ENCODE results near the gene PCBP3. TPM values are rescaled to one million over a fixed set of nuclear protein-coding genes. Genes with fewer than 3 reads are reported as not detected.

PCBP3 gene
- polyA plus RNA-seq, 1 donor from 2014 or later, result 1.7 TPM

DNA sequence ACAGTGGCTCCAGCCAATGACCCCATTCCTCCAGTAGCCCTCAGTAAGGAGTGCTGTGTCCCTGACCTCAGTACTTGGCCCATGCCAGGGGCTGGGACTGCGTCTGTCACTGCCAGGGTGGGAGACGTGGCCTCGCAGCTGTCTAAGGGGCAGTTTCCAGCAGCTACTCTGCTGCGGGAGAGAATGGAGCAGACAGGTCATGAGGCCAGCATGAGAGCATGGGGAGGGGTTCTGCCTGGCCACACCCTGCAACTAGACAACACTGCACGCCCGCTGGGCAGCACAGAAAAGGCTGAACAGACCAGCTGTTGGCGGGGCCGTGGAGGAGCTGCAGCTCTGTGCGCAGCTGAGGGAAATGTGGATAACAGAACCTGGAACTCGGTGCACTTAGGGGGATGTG lies 246.4 kb downstream of the PCBP3 start:
- Histone ChIP-seq H3K36me3 (ENCODE audit: insufficient read depth, low read length) (no peaks in the 10 kb centered on the region), H3K79me2 (replicated peaks; ENCODE audit: insufficient read depth, low read length) (no peaks in the 10 kb centered on the region), H2AFZ (ENCODE audit: low read depth, low read length) (no peak overlapping the region), H3K9me2 (ENCODE audit: insufficient read depth, low read length) (no peaks in the 10 kb centered on the region), H3K4me2 (ENCODE audit: low read length) (no peak overlapping the region), H3K27ac (ENCODE audit: low read length) (no peak overlapping the region), H3F3A (ENCODE audit: insufficient read depth, low read length, poor library complexity, severe bottlenecking) (no peaks in the 10 kb centered on the region), H3K9me3 (ENCODE audit: low read length) (no peaks in the 10 kb centered on the region), H3K9ac (ENCODE audit: low read length) (no peak overlapping the region), H4K20me1 (ENCODE audit: insufficient read depth) (no peaks in the 10 kb centered on the region), H3K27me3 (ENCODE audit: insufficient read depth, low read depth, low read length) (no peaks in the 10 kb centered on the region), H3K4me3 (ENCODE audit: low read length) (no peak overlapping the region)
- no peak for TF ChIP-seq TAF1 (IDR thresholded peaks at IDR 0.05; ENCODE audit: low read depth)
- no peak for TF ChIP-seq MXI1 (conservative IDR thresholded peaks at IDR 0.05; ENCODE audit: poor library complexity, severe bottlenecking)
- no peak for TF ChIP-seq RAD21 (conservative IDR thresholded peaks at IDR 0.05)
- no peak for TF ChIP-seq EP300 (conservative IDR thresholded peaks at IDR 0.05; ENCODE audit: poor library complexity, severe bottlenecking)
- TF ChIP-seq EZH2 (IDR thresholded peaks at IDR 0.05; ENCODE audit: borderline replicate concordance, insufficient read depth, low read length, poor library complexity, severe bottlenecking), result no peak
- TF ChIP-seq, protein P1, sequence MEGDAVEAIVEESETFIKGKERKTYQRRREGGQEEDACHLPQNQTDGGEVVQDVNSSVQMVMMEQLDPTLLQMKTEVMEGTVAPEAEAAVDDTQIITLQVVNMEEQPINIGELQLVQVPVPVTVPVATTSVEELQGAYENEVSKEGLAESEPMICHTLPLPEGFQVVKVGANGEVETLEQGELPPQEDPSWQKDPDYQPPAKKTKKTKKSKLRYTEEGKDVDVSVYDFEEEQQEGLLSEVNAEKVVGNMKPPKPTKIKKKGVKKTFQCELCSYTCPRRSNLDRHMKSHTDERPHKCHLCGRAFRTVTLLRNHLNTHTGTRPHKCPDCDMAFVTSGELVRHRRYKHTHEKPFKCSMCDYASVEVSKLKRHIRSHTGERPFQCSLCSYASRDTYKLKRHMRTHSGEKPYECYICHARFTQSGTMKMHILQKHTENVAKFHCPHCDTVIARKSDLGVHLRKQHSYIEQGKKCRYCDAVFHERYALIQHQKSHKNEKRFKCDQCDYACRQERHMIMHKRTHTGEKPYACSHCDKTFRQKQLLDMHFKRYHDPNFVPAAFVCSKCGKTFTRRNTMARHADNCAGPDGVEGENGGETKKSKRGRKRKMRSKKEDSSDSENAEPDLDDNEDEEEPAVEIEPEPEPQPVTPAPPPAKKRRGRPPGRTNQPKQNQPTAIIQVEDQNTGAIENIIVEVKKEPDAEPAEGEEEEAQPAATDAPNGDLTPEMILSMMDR (IDR thresholded peaks at IDR 0.05; ENCODE audit: poor library complexity, severe bottlenecking), result no peak
- no peak for TF ChIP-seq SMC3 (conservative IDR thresholded peaks at IDR 0.05; ENCODE audit: poor library complexity)
- no peak for TF ChIP-seq POLR2AphosphoS5 (IDR thresholded peaks at IDR 0.05)

- no peaks in the 10 kb centered on the region for H3K36me3 ChIP-seq (ENCODE audit: insufficient read depth, low read length)
Observed at GRCh38 chr21:45891388-45892155, 248.0 kb downstream of the PCBP3 start.

More at GRCh38 chr21:45891388-45892155, 248.0 kb downstream of the PCBP3 start:
- Histone ChIP-seq H4K20me1 (ENCODE audit: insufficient read depth) (no peaks in the 10 kb centered on the region), H3K9me3 (ENCODE audit: low read length) (no peaks in the 10 kb centered on the region), H3K79me2 (replicated peaks; ENCODE audit: insufficient read depth, low read length) (no peaks in the 10 kb centered on the region), H3F3A (ENCODE audit: insufficient read depth, low read length, poor library complexity, severe bottlenecking) (no peaks in the 10 kb centered on the region), H3K27me3 (ENCODE audit: insufficient read depth, low read depth, low read length) (no peaks in the 10 kb centered on the region), H3K9me2 (ENCODE audit: insufficient read depth, low read length) (no peaks in the 10 kb centered on the region), H3K4me2 (ENCODE audit: low read length) (no peak overlapping the region), H3K9ac (ENCODE audit: low read length) (no peak overlapping the region), H3K4me3 (ENCODE audit: low read length) (no peak overlapping the region), H2AFZ (ENCODE audit: low read depth, low read length) (no peak overlapping the region), H3K27ac (ENCODE audit: low read length) (no peak overlapping the region)
- TF ChIP-seq SMC3 (conservative IDR thresholded peaks at IDR 0.05; ENCODE audit: poor library complexity) (no peak), EZH2 (IDR thresholded peaks at IDR 0.05; ENCODE audit: borderline replicate concordance, insufficient read depth, low read length, poor library complexity, severe bottlenecking) (no peak), RAD21 (conservative IDR thresholded peaks at IDR 0.05) (no peak), TAF1 (IDR thresholded peaks at IDR 0.05; ENCODE audit: low read depth) (no peak), POLR2AphosphoS5 (IDR thresholded peaks at IDR 0.05) (no peak), EP300 (conservative IDR thresholded peaks at IDR 0.05; ENCODE audit: poor library complexity, severe bottlenecking) (no peak), MXI1 (conservative IDR thresholded peaks at IDR 0.05; ENCODE audit: poor library complexity, severe bottlenecking) (no peak)
- TF ChIP-seq, protein P2, sequence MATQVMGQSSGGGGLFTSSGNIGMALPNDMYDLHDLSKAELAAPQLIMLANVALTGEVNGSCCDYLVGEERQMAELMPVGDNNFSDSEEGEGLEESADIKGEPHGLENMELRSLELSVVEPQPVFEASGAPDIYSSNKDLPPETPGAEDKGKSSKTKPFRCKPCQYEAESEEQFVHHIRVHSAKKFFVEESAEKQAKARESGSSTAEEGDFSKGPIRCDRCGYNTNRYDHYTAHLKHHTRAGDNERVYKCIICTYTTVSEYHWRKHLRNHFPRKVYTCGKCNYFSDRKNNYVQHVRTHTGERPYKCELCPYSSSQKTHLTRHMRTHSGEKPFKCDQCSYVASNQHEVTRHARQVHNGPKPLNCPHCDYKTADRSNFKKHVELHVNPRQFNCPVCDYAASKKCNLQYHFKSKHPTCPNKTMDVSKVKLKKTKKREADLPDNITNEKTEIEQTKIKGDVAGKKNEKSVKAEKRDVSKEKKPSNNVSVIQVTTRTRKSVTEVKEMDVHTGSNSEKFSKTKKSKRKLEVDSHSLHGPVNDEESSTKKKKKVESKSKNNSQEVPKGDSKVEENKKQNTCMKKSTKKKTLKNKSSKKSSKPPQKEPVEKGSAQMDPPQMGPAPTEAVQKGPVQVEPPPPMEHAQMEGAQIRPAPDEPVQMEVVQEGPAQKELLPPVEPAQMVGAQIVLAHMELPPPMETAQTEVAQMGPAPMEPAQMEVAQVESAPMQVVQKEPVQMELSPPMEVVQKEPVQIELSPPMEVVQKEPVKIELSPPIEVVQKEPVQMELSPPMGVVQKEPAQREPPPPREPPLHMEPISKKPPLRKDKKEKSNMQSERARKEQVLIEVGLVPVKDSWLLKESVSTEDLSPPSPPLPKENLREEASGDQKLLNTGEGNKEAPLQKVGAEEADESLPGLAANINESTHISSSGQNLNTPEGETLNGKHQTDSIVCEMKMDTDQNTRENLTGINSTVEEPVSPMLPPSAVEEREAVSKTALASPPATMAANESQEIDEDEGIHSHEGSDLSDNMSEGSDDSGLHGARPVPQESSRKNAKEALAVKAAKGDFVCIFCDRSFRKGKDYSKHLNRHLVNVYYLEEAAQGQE (IDR thresholded peaks at IDR 0.05; ENCODE audit: borderline replicate concordance), result no peak
- TF ChIP-seq, protein P1 (IDR thresholded peaks at IDR 0.05; ENCODE audit: poor library complexity, severe bottlenecking), result no peak

Measured in neural cell (in vitro differentiated cells).